Lower lobe of right lung (tissue), 2 donors: ENCODE measurements around the gene NME3. TPM values are rescaled to one million over a fixed set of nuclear protein-coding genes. Genes with fewer than 3 reads are reported as not detected.

Experiments used
- ATAC-seq, 2 donors: fragments of 200-7000 bp; cut with Tn5 transposase; one replicate each; pipeline ENCODE4 v1.9.1; 2020 to 2022; ENCODE audit warnings: mild to moderate bottlenecking in 2 of 2, moderate library complexity in 2 of 2
- DNase-seq: peaks from one replicate; pipeline ENCODE4 v3.0.0-alpha.2; 2020
- H3K27ac ChIP-seq: fragments of 200-600 bp; one replicate; pipeline ENCODE4 v1.8.0; 2022
- H3K27me3 ChIP-seq: fragments of 200-600 bp; one replicate; pipeline ENCODE4 v1.8.0; 2022; ENCODE audit warnings: low read depth
- H3K36me3 ChIP-seq: fragments of 200-600 bp; one replicate; pipeline ENCODE4 v1.8.0; 2022; ENCODE audit warnings: mild to moderate bottlenecking
- H3K4me1 ChIP-seq: fragments of 200-600 bp; one replicate; pipeline ENCODE4 v1.8.0; 2022
- H3K4me3 ChIP-seq: fragments of 200-600 bp; one replicate; pipeline ENCODE4 v1.8.0; 2022; ENCODE audit warnings: mild to moderate bottlenecking
- H3K9me3 ChIP-seq: fragments of 200-600 bp; one replicate; pipeline ENCODE4 v1.8.0; 2022
- intact Hi-C: fragments of 100-400 bp; cut with DNase I; formaldehyde crosslinking; loops from one replicate; pipeline ENCODE4 v1.11.0; 2022
- total RNA-seq: library from RNA; stranded (reverse); fragmentation: NEBNext Ultra II Directional; extraction: Animal tissue kit (Norgen Biotek cat#: 25700); gene quantifications from one replicate; pipeline ENCODE4 v1.2.1, GENCODE V29; 2021
- TF ChIP-seq, protein P1 (sequence below): fragments of 200-600 bp; IDR thresholded peaks from one replicate; pipeline ENCODE4 v1.8.0; 2022; ENCODE audit warnings: antibody characterized with exemption, mild to moderate bottlenecking
- donor health status: DM: no; HTN: yes; CAD: no; lungs with severe emphysema.

The NME3 gene
- total RNA-seq, 1 donor from 2014 or later, result 56.5 TPM

DNA sequence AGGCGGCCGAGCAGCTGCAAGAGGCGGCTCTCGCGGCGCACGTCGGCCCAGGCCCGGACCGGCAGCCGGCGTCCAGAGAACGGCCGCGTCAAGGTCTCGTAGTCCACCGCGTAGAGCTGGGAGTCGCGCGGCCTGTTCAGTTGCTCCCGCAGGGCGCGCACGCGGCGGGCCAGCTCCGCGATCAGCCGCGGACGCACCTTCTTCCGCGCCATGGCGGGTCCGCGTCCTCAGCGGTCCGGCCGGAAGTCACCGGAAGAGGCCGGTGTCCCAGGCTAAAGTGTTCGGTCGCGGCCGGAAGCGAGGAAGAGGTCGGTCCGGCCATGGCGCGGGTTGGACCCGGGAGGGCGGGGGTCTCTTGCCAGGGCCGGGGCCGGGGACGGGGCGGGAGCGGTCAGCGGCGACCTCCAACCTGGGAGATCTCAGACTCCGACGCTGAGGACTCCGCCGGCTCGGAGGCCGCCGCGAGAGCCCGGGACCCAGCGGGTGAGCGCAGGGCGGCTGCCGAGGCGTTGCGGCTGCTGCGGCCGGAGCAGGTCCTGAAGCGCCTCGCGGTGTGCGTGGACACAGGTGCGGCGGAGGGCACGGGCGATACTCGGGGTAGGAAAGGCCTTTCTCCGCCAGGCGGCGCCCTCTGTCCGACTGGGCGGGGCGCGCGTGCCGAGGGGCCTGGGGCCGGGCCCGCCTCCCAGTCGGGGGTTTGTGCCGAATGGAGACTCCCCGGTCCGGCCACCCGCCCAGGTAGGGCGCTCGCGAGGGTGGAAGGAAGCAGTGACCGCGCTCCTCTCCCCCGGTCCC is 1.8 kb upstream of the NME3 start, which contains the start of gene MRPS34:
TSS of gene MRPS34 (minus strand) at position 227 of the 795 bp plus-strand sequence. CDS start at position 212, 15 bp downstream.
- peaks cover 50% of the 10 kb centered on the region for H3K36me3 ChIP-seq
- DNase-seq, result peak; percentile 88
- intact Hi-C loops, result no loop called here
- H3K4me1 ChIP-seq, result peaks cover 37% of the 10 kb centered on the region
- no peaks in the 10 kb centered on the region for H3K27me3 ChIP-seq
- no peaks in the 10 kb centered on the region for H3K9me3 ChIP-seq
- TF ChIP-seq, protein P1, sequence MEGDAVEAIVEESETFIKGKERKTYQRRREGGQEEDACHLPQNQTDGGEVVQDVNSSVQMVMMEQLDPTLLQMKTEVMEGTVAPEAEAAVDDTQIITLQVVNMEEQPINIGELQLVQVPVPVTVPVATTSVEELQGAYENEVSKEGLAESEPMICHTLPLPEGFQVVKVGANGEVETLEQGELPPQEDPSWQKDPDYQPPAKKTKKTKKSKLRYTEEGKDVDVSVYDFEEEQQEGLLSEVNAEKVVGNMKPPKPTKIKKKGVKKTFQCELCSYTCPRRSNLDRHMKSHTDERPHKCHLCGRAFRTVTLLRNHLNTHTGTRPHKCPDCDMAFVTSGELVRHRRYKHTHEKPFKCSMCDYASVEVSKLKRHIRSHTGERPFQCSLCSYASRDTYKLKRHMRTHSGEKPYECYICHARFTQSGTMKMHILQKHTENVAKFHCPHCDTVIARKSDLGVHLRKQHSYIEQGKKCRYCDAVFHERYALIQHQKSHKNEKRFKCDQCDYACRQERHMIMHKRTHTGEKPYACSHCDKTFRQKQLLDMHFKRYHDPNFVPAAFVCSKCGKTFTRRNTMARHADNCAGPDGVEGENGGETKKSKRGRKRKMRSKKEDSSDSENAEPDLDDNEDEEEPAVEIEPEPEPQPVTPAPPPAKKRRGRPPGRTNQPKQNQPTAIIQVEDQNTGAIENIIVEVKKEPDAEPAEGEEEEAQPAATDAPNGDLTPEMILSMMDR, result peak; percentile 79
- H3K4me3 ChIP-seq, result peak within 1 kb of the TSS; percentile 98
- peak within 1 kb of the TSS; percentile 94 for H3K27ac ChIP-seq
- peak; percentile 85 to 86 for ATAC-seq

- Histone ChIP-seq H3K4me1 (peaks cover 37% of the 10 kb centered on the region), H3K27me3 (no peaks in the 10 kb centered on the region), H3K36me3 (peaks cover 50% of the 10 kb centered on the region), H3K4me3 (peak within 1 kb of the TSS; percentile 98), H3K27ac (peak within 1 kb of the TSS; percentile 94), H3K9me3 (no peaks in the 10 kb centered on the region)
- intact Hi-C loops, result no loop called here
- DNase-seq (no peak), ATAC-seq (peak; percentile 0 to 4)
- TF ChIP-seq, protein P1, result no peak
Measured at GRCh38 chr16:1772362-1772907, 1.1 kb upstream of the NME3 start, which contains the start of gene EME2. TSS of gene EME2 (plus strand) at chr16:1772810. CDS start at chr16:1773228, 418 bp downstream.

DNA sequence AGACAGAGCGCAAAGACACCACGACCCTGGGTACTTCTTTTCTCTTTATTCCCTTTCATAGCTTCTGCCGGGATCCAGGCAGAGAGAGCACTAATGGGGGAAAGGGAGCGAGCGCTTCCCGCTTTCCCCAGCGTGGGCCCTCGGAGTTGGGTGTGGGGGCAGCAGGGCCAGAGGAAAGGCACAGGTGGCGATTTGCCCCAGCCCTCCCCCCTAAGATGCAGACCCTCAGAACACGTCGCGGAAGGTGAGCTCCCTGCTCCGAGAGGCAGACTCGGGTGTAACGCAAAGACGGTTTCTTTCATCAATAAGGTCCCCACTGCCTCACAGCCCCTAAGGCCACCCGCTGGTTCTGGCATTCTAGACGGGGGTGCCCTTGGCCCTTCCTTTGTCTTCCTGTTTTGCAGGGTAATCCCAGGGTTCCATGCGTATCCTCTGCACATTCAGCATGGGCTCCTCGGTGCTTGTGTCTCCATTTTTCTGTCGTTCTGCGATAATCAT is 570 bp upstream of the NME3 start:
- H3K27ac ChIP-seq, result peak overlapping the region; percentile 94
- H3K9me3 ChIP-seq, result no peaks in the 10 kb centered on the region
- peak overlapping the region; percentile 98 for H3K4me3 ChIP-seq
- TF ChIP-seq, protein P1, result no peak
- peaks cover 37% of the 10 kb centered on the region for H3K4me1 ChIP-seq
- intact Hi-C loops, result no loop called here
- no peak for ATAC-seq
- no peak for DNase-seq
- peaks cover 50% of the 10 kb centered on the region for H3K36me3 ChIP-seq
- no peaks in the 10 kb centered on the region for H3K27me3 ChIP-seq

DNA sequence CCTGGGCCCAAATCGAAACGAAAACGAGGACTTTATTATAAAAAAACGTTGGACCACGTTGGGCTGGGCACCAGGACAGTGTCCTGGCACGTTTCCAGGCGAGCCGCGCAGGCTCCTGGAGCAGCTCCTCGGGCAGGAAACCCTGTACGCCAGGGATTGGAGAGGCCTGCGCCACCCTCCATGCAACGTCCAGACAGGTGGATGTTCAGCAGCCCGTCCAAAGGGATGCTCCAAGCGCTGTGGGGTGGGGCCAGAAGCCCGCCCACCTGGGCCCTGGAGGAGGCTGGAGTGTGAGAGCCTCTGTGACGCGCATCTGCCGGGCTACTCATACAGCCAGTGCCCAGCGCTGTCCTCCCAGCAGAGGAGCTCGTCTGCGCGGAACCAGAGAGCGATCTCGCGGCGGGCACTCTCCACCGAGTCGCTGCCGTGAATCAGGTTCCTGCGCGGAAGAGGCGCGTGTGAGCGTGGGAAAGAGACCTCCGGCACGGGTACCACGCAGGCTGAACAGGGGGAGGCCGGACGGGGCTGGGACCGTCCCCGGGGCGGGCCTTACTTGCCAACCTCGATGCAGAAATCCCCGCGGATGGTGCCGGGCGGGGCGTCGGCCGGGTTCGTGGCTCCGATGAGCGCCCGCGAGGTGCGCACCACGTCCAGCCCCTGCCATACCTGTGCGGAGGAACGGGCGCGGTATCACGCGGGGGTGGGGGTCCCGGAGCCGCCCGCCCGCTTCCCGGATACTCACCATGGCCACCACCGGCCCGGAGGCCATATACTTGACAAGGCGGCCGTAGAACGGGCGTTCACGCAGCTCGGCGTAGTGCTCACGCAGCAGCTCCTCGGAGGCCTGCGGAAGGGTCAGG is 785 bp downstream of the NME3 start:
- intact Hi-C loops, result no loop called here
- ATAC-seq (peak; percentile 1 to 8), DNase-seq (peak; percentile 73)
- Histone ChIP-seq H3K4me1 (peaks cover 37% of the 10 kb centered on the region), H3K27me3 (no peaks in the 10 kb centered on the region), H3K4me3 (peak overlapping the region; percentile 98), H3K27ac (peak overlapping the region; percentile 94), H3K9me3 (no peaks in the 10 kb centered on the region), H3K36me3 (peaks cover 50% of the 10 kb centered on the region)
- TF ChIP-seq, protein P1, result no peak
